Colonic mucosa (tissue), 4 donors: ENCODE measurements around the gene CDK8. TPM values are rescaled to one million over a fixed set of nuclear protein-coding genes. Genes with fewer than 3 reads are reported as not detected.

Experiments
- DNase-seq: peaks from one replicate; pipeline ENCODE4 v3.0.0-alpha.2; 2020
- H3K27ac ChIP-seq: fragments of 200-600 bp; one replicate; pipeline ENCODE4 v1.8.0; 2021
- H3K27me3 ChIP-seq: fragments of 200-600 bp; one replicate; pipeline ENCODE4 v1.8.0; 2021
- H3K36me3 ChIP-seq: fragments of 200-600 bp; one replicate; pipeline ENCODE4 v1.8.0; 2021
- H3K4me1 ChIP-seq: fragments of 200-600 bp; one replicate; pipeline ENCODE4 v1.8.0; 2021; ENCODE audit warnings: mild to moderate bottlenecking
- H3K4me3 ChIP-seq: fragments of 200-600 bp; one replicate; pipeline ENCODE4 v1.8.0; 2021
- H3K9ac ChIP-seq, 2 donors: one replicate each; pipeline ENCODE4 v1.7.0; 2013; ENCODE audit warnings: control low read depth in 2 of 2, low read depth in 2 of 2, low read length in 2 of 2
- H3K9me3 ChIP-seq: fragments of 200-600 bp; one replicate; pipeline ENCODE4 v1.8.0; 2021
- CTCF ChIP-seq: fragments of 200-600 bp; IDR thresholded peaks from one replicate; pipeline ENCODE4 v1.8.0; 2022; ENCODE audit warnings: antibody characterized with exemption, mild to moderate bottlenecking
- intact Hi-C: fragments of 100-400 bp; cut with DNase I; formaldehyde crosslinking; loops from one replicate; pipeline ENCODE4 v1.14.1; 2022
- total RNA-seq, 2 donors: library from RNA; stranded (reverse); fragmentation: NEBNext Ultra II Directional in 1 of 2; extraction: Animal tissue kit (Norgen Biotek cat#: 25700) in 1 of 2; gene quantifications; one replicate each; pipeline ENCODE4 v1.2.1, GENCODE V29; 2021
- donor health status: healthy.
- donor health status: DM: no; HTN: no; CAD: no.
- donor health status: DM: no; HTN: no; CAD: no.

CDK8 gene
- total RNA-seq, 2 donors from 2014 or later = 22.7 to 31.8 TPM

- Histone ChIP-seq H3K4me3 (no peak overlapping the region), H3K4me1 (peaks cover 3% of the 10 kb centered on the region), H3K27ac (no peak overlapping the region), H3K36me3 (no peaks in the 10 kb centered on the region), H3K9me3 (no peaks in the 10 kb centered on the region), H3K27me3 (no peaks in the 10 kb centered on the region), H3K9ac (no peak overlapping the region)
- no peak for TF ChIP-seq CTCF
- no peak for DNase-seq
- intact Hi-C loops = no loop called here
Measured at GRCh38 chr13:26259634-26260033, 5.7 kb downstream of the CDK8 start.

- H3K9me3 ChIP-seq = no peaks in the 10 kb centered on the region
- no peaks in the 10 kb centered on the region for H3K4me1 ChIP-seq
- H3K27me3 ChIP-seq = no peaks in the 10 kb centered on the region
- H3K9ac ChIP-seq = no peak overlapping the region
- no peak for TF ChIP-seq CTCF
- H3K4me3 ChIP-seq = no peak overlapping the region
- intact Hi-C loops = no loop called here
- no peaks in the 10 kb centered on the region for H3K36me3 ChIP-seq
- H3K27ac ChIP-seq = no peak overlapping the region
- no peak for DNase-seq
Measured at GRCh38 chr13:26262156-26262555, 8.2 kb downstream of the CDK8 start.

GRCh38 chr13:26266311-26266710, 12.4 kb downstream of the CDK8 start:
- intact Hi-C loops = no loop called here
- no peaks in the 10 kb centered on the region for H3K36me3 ChIP-seq
- H3K4me3 ChIP-seq = no peak overlapping the region
- H3K27ac ChIP-seq = no peak overlapping the region
- H3K9me3 ChIP-seq = no peaks in the 10 kb centered on the region
- H3K9ac ChIP-seq = no peak overlapping the region
- H3K4me1 ChIP-seq = no peaks in the 10 kb centered on the region
- no peak for DNase-seq
- no peaks in the 10 kb centered on the region for H3K27me3 ChIP-seq
- TF ChIP-seq CTCF = no peak

GRCh38 chr13:26270707-26271106, 16.8 kb downstream of the CDK8 start:
- H3K27ac ChIP-seq = no peak overlapping the region
- no peak for TF ChIP-seq CTCF
- H3K27me3 ChIP-seq = no peaks in the 10 kb centered on the region
- no peaks in the 10 kb centered on the region for H3K9me3 ChIP-seq
- intact Hi-C loops = no loop called here
- no peak for DNase-seq
- H3K4me1 ChIP-seq = no peaks in the 10 kb centered on the region
- H3K9ac ChIP-seq = no peak overlapping the region
- H3K36me3 ChIP-seq = no peaks in the 10 kb centered on the region
- no peak overlapping the region for H3K4me3 ChIP-seq

GRCh38 chr13:26272621-26273020, 18.7 kb downstream of the CDK8 start:
- H3K9me3 ChIP-seq = no peaks in the 10 kb centered on the region
- no peaks in the 10 kb centered on the region for H3K27me3 ChIP-seq
- no peaks in the 10 kb centered on the region for H3K36me3 ChIP-seq
- no peak for TF ChIP-seq CTCF
- no peak overlapping the region for H3K9ac ChIP-seq
- no peak overlapping the region for H3K4me3 ChIP-seq
- no peaks in the 10 kb centered on the region for H3K4me1 ChIP-seq
- intact Hi-C loops = no loop called here
- DNase-seq = no peak
- no peak overlapping the region for H3K27ac ChIP-seq

GRCh38 chr13:26280295-26280694, 26.4 kb downstream of the CDK8 start:
- intact Hi-C loops = no loop called here
- no peaks in the 10 kb centered on the region for H3K27me3 ChIP-seq
- H3K4me1 ChIP-seq = no peaks in the 10 kb centered on the region

More at GRCh38 chr13:26280295-26280694, 26.4 kb downstream of the CDK8 start:
- Histone ChIP-seq H3K27ac (no peak overlapping the region), H3K9me3 (no peaks in the 10 kb centered on the region), H3K4me3 (no peak overlapping the region), H3K36me3 (no peaks in the 10 kb centered on the region), H3K9ac (no peak overlapping the region)
- TF ChIP-seq CTCF = no peak
- DNase-seq = no peak
